IMR-90 (cell line): ENCODE results near the gene IFITM10. TPM values are rescaled to one million over a fixed set of nuclear protein-coding genes. Genes with fewer than 3 reads are reported as not detected.

Experiments
- ATAC-seq: fragments of 200-7000 bp; cut with Tn5 transposase; 2 replicates; pipeline ENCODE4 v1.9.1; 2020; ENCODE audit warnings: low read depth, mild to moderate bottlenecking, moderate library complexity
- BruUV-seq: library from RNA; stranded (reverse); fragments of 400-500 nt; replicated peaks from 2 replicates; lab custom pipeline; 2021; lab: Mats Ljungman, UMichigan
- CTCF ChIA-PET: fragments of 300-600 bp; formaldehyde crosslinking; extraction: SDS; loops from one replicate; lab custom pipeline; 2021; ENCODE audit warnings: antibody characterized with exemption; lab: Yijun Ruan, JAX
- POLR2A ChIA-PET: fragments of 300-600 bp; sonication (Branson Sonifier 250); formaldehyde crosslinking; loops from one replicate; lab custom pipeline; 2022; ENCODE audit warnings: antibody characterized with exemption; ENCODE audit not compliant: unreplicated experiment; lab: Charles Lee
- DNase-seq: peaks from one replicate; pipeline ENCODE4 v3.0.0; 2013
- H2AFZ ChIP-seq: replicated peaks from 2 replicates; pipeline ENCODE3; 2013; ENCODE audit warnings: low read length, mild to moderate bottlenecking; ENCODE audit not compliant: poor library complexity
- H2AK5ac ChIP-seq: 2 replicates; pipeline ENCODE4 v1.6.1; 2013; ENCODE audit warnings: low read depth, low read length, inconsistent platforms
- H2AK9ac ChIP-seq: replicated peaks from 2 replicates; pipeline ENCODE3; 2013; ENCODE audit warnings: mild to moderate bottlenecking, low read depth, low read length, moderate library complexity; ENCODE audit not compliant: poor library complexity
- H2BK120ac ChIP-seq: 2 replicates; pipeline ENCODE4 v1.6.1; 2013; ENCODE audit warnings: low read depth, low read length, inconsistent platforms
- H2BK15ac ChIP-seq: 3 replicates; pipeline ENCODE4 v1.6.1; 2013; ENCODE audit warnings: low read depth, low read length, inconsistent platforms
- H2BK20ac ChIP-seq: 2 replicates; pipeline ENCODE4 v1.6.1; 2013; ENCODE audit warnings: low read depth, mild to moderate bottlenecking, inconsistent platforms, low read length, moderate library complexity
- H2BK5ac ChIP-seq: 2 replicates; pipeline ENCODE4 v1.6.1; 2013; ENCODE audit warnings: mild to moderate bottlenecking, low read depth, low read length, inconsistent platforms; ENCODE audit not compliant: poor library complexity, severe bottlenecking
- H3K14ac ChIP-seq: replicated peaks from 2 replicates; pipeline ENCODE4 v1.6.1; 2013; ENCODE audit warnings: low read depth, low read length, inconsistent platforms
- H3K18ac ChIP-seq: 2 replicates; pipeline ENCODE4 v1.6.1; 2013; ENCODE audit warnings: low read depth, low read length, control low read depth
- H3K23ac ChIP-seq: 2 replicates; pipeline ENCODE4 v1.6.1; 2013; ENCODE audit warnings: low read depth, low read length, inconsistent platforms
- H3K27ac ChIP-seq: 2 replicates; pipeline ENCODE4 v1.5.1; 2013; ENCODE audit warnings: mild to moderate bottlenecking, control low read depth, low read length; ENCODE audit not compliant: insufficient read depth
- H3K27me3 ChIP-seq: 2 replicates; pipeline ENCODE4 v1.6.1; 2013; ENCODE audit warnings: low read length; ENCODE audit not compliant: control insufficient read depth, insufficient read depth
- H3K36me3 ChIP-seq: 2 replicates; pipeline ENCODE4 v1.6.1; 2013; ENCODE audit warnings: low read length, mixed read lengths; ENCODE audit not compliant: control insufficient read depth, insufficient read depth
- H3K4ac ChIP-seq: 2 replicates; pipeline ENCODE4 v1.6.1; 2013; ENCODE audit warnings: low read depth, low read length, inconsistent platforms
- H3K4me1 ChIP-seq: 2 replicates; pipeline ENCODE4 v1.6.1; 2013; ENCODE audit warnings: low read length, mixed read lengths; ENCODE audit not compliant: control insufficient read depth, insufficient read depth
- H3K4me2 ChIP-seq: 2 replicates; pipeline ENCODE4 v1.6.1; 2013; ENCODE audit warnings: low read depth, mild to moderate bottlenecking, control low read depth, low read length, moderate library complexity
- H3K4me3 ChIP-seq: 2 replicates; pipeline ENCODE4 v1.5.1; 2013; ENCODE audit warnings: low read depth, mild to moderate bottlenecking, control low read depth, low read length, moderate library complexity; ENCODE audit not compliant: insufficient read depth
- H3K56ac ChIP-seq: 2 replicates; pipeline ENCODE4 v1.6.1; 2013; ENCODE audit warnings: low read length, inconsistent platforms; ENCODE audit not compliant: insufficient read depth; ENCODE audit errors: extremely low read depth
- H3K79me1 ChIP-seq, 2 experiments: 2 replicates each; pipeline ENCODE4 v1.6.1; 2013; ENCODE audit warnings: low read length in 2 of 2, inconsistent platforms in 1 of 2, low read depth in 1 of 2
- H3K9ac ChIP-seq: 2 replicates; pipeline ENCODE4 v1.6.1; 2013; ENCODE audit warnings: low read depth, low read length, control low read depth
- H3K9me1 ChIP-seq: 2 replicates; pipeline ENCODE4 v1.6.1; 2013; ENCODE audit warnings: low read length, inconsistent platforms; ENCODE audit not compliant: insufficient read depth
- H3K9me3 ChIP-seq: 2 replicates; pipeline ENCODE4 v1.6.1; 2013; ENCODE audit warnings: low read length; ENCODE audit not compliant: control insufficient read depth, insufficient read depth
- H4K20me1 ChIP-seq: 2 replicates; pipeline ENCODE4 v1.6.1; 2013; ENCODE audit warnings: low read length, inconsistent platforms; ENCODE audit not compliant: insufficient read depth
- H4K5ac ChIP-seq: 2 replicates; pipeline ENCODE4 v1.6.1; 2013; ENCODE audit warnings: mild to moderate bottlenecking, low read depth, low read length, control low read depth
- H4K8ac ChIP-seq, 2 experiments: 2 replicates each; pipeline ENCODE4 v1.6.1; 2013; ENCODE audit warnings: low read depth in 2 of 2, low read length in 2 of 2, control low read depth in 1 of 2, inconsistent platforms in 1 of 2
- H4K91ac ChIP-seq: 2 replicates; pipeline ENCODE4 v1.6.1; 2013; ENCODE audit warnings: low read depth, low read length, inconsistent platforms; ENCODE audit not compliant: insufficient read depth
- BHLHE40 ChIP-seq: fragments of 150-350 bp; IDR thresholded peaks from 2 replicates; pipeline ENCODE4 v1.6.1; 2016; ENCODE audit warnings: mild to moderate bottlenecking, low read depth, low read length
- CTCF ChIP-seq: conservative IDR thresholded peaks from 2 replicates; pipeline ENCODE4 v1.5.1; 2012; ENCODE audit warnings: mild to moderate bottlenecking, low read depth, low read length, improper control_type of control experiment
- FOS ChIP-seq: fragments of 150-350 bp; IDR thresholded peaks from 2 replicates; pipeline ENCODE4 v1.6.1; 2016; ENCODE audit warnings: low read depth, low read length
- NFE2L2 ChIP-seq: fragments of 150-350 bp; IDR thresholded peaks from 2 replicates; pipeline ENCODE4 v1.6.1; 2016; ENCODE audit warnings: low read depth, mild to moderate bottlenecking, low read length
- WGBS, 2 experiments: methylation state at CpG; one replicate each; pipeline versions ENCODE4 v1.1.5 to v1.1.7; 2013; ENCODE audit warnings: missing lambda C conversion rate in 2 of 2; ENCODE audit not compliant: insufficient read length in 1 of 2; ENCODE audit errors: extremely low coverage in 2 of 2; 5-methylcytosine and 5-hydroxymethylcytosine counted together
- dilution Hi-C: fragments of 300-500 bp; cut with HindIII; formaldehyde crosslinking; loops from one replicate; pipeline ENCODE4 v1.14.3; 2018; ENCODE audit warnings: low sequenced_read_pairs; ENCODE audit not compliant: unreplicated experiment
- in situ Hi-C: fragments of 300-500 bp; cut with MboI; formaldehyde crosslinking; loops from 3 replicates; pipeline ENCODE4 v1.14.3; 2019; ENCODE audit warnings: low sequenced_read_pairs, inconsistent platforms, mixed read lengths
- intact Hi-C: fragments of 100-400 bp; cut with micrococcal nuclease; formaldehyde crosslinking; loops from 2 replicates; pipeline ENCODE4 v1.10.0; 2022
- polyA plus RNA-seq, 3 experiments: library from polyadenylated mRNA; depleted of rRNA; stranded (reverse); fragments of >200 nt; gene quantifications; 2 replicates each; pipeline ENCODE4 v1.2.3, GENCODE V29; 2012; ENCODE audit warnings: low replicate concordance in 1 of 3
- total RNA-seq: library from RNA; depleted of rRNA; stranded (reverse); fragments of >200 nt; gene quantifications from 2 replicates; pipeline ENCODE4 v1.2.3, GENCODE V29; 2012

Gene IFITM10
- total and polyA plus RNA-seq, 2 of the 4 experiments (the other 2 are of a cell fraction) = 0.15 to 0.18 TPM

- no peak for ATAC-seq
- intact Hi-C loops = no loop called here
- Histone ChIP-seq H3K23ac (no peak overlapping the region), H3K4me3 (no peak overlapping the region), H4K5ac (no peak overlapping the region), H2BK120ac (no peak overlapping the region), H3K14ac (no peak overlapping the region), H3K4me2 (no peak overlapping the region), H3K4ac (no peak overlapping the region), H4K8ac (no peak overlapping the region), H3K9ac (no peak overlapping the region), H2BK20ac (no peak overlapping the region), H3K9me3 (peaks cover 3% of the 10 kb centered on the region; the same call in 1 of the 2 replicates), H3K56ac (no peak overlapping the region), H3K27me3 (peaks cover 31% of the 10 kb centered on the region), H3K27ac (no peak overlapping the region), H4K91ac (no peak overlapping the region), H3K4me1 (no peaks in the 10 kb centered on the region), H2BK15ac (no peak overlapping the region), H2AK9ac (no peak overlapping the region), H3K36me3 (no peaks in the 10 kb centered on the region), H2AFZ (no peak overlapping the region), H4K20me1 (no peaks in the 10 kb centered on the region), H3K18ac (no peak overlapping the region), H2BK5ac (no peak overlapping the region), H3K79me1 (no peaks in the 10 kb centered on the region), H2AK5ac (no peak overlapping the region), H3K9me1 (no peaks in the 10 kb centered on the region)
- POLR2A ChIA-PET = no interaction called here
- WGBS, 2 experiments = 65% methylated on average over 15 of the region's 24 CpGs; no CpG with 5 or more reads in 1 of the 2 experiments
- TF ChIP-seq BHLHE40 (no peak), CTCF (no peak), FOS (no peak), NFE2L2 (no peak)
- dilution Hi-C loops = no loop called here
- in situ Hi-C loops = no loop called here
- no peak for DNase-seq
- CTCF ChIA-PET = no interaction called here
- no TSS peak for BruUV-seq
Observed at GRCh38 chr11:1714908-1715885, 35.2 kb downstream of the IFITM10 start.
